Hippocampal formation (tissue), 2 donors: ENCODE data around the gene TNFSF10.

ENCODE experiments used
- DNase-seq, 2 donors: peaks; one replicate each; lab custom pipeline; 2025; lab: John Stamatoyannopoulos, UW

The TNFSF10 gene

GRCh38 chr3:172516318-172517214, 6.7 kb downstream of the TNFSF10 start:
- no peak for DNase-seq

- no peak for DNase-seq
These were observed 7.9 kb downstream of the TNFSF10 start for GRCh38 chr3:172515130-172515918.

GRCh38 chr3:172514678-172515077, 8.6 kb downstream of the TNFSF10 start:
- no peak for DNase-seq

- DNase-seq, result no peak
These were observed 9.7 kb downstream of the TNFSF10 start for GRCh38 chr3:172513488-172513887.

- DNase-seq, result peak; percentile 2 to 29
These were observed 11.2 kb downstream of the TNFSF10 start for GRCh38 chr3:172511783-172512762.

- DNase-seq, result no peak
These were observed 17.1 kb downstream of the TNFSF10 start for GRCh38 chr3:172506094-172506493.

- DNase-seq, result no peak
These were observed 21.7 kb downstream of the TNFSF10 start for GRCh38 chr3:172501540-172501939.

- peak; percentile 32 to 52 for DNase-seq
These were observed 33.0 kb downstream of the TNFSF10 start for GRCh38 chr3:172490198-172490669.

- DNase-seq, result no peak
These were observed 45.1 kb downstream of the TNFSF10 start for GRCh38 chr3:172478116-172478515.

GRCh38 chr3:172476347-172476746, 46.9 kb downstream of the TNFSF10 start:
- no peak for DNase-seq

GRCh38 chr3:172475703-172476102, 47.5 kb downstream of the TNFSF10 start:
- no peak for DNase-seq

- DNase-seq, result no peak
These were observed 51.3 kb downstream of the TNFSF10 start for GRCh38 chr3:172471903-172472302.

- DNase-seq, result no peak
These were observed 52.6 kb downstream of the TNFSF10 start for GRCh38 chr3:172470588-172470987.

GRCh38 chr3:172467170-172467824, 55.9 kb downstream of the TNFSF10 start:
- DNase-seq, result no peak

GRCh38 chr3:172466553-172467130, 56.6 kb downstream of the TNFSF10 start:
- no peak for DNase-seq

GRCh38 chr3:172465281-172465680, 57.9 kb downstream of the TNFSF10 start:
- no peak for DNase-seq

GRCh38 chr3:172464306-172464705, 58.9 kb downstream of the TNFSF10 start:
- DNase-seq, result peak in 1 of 2 donors; percentile 8

GRCh38 chr3:172461530-172462138, 61.6 kb downstream of the TNFSF10 start:
- DNase-seq, result peak in 1 of 2 donors; percentile 6

- no peak for DNase-seq
These were observed 66.8 kb downstream of the TNFSF10 start for GRCh38 chr3:172456404-172456803.
